Dendritic cell treated with granulocyte-macrophage colony-stimulating factor and Interleukin-4, amounts not matched to agents 40 ng/mL and 50 ng/mL, for 4 days (primary cell): ENCODE results near the gene AP3B1.

Source experiments
- H3K27ac Mint-ChIP-seq: one replicate; pipeline ENCODE4 v1.8.0; 2022; ENCODE audit warnings: mild to moderate bottlenecking, mixed read lengths
- H3K27me3 Mint-ChIP-seq: one replicate; pipeline ENCODE4 v1.8.0; 2022; ENCODE audit warnings: mild to moderate bottlenecking, mixed read lengths
- H3K36me3 Mint-ChIP-seq: one replicate; pipeline ENCODE4 v1.8.0; 2022; ENCODE audit warnings: low read depth, mixed read lengths
- H3K4me1 Mint-ChIP-seq: one replicate; pipeline ENCODE4 v1.8.0; 2022; ENCODE audit warnings: low read depth, mixed read lengths
- H3K4me3 Mint-ChIP-seq: one replicate; pipeline ENCODE4 v1.8.0; 2022; ENCODE audit warnings: mild to moderate bottlenecking, moderate library complexity, mixed read lengths
- H3K9me3 Mint-ChIP-seq: one replicate; pipeline ENCODE4 v1.8.0; 2022; ENCODE audit warnings: mixed read lengths
- intact Hi-C: fragments of 100-400 bp; cut with micrococcal nuclease; formaldehyde crosslinking; loops from one replicate; pipeline ENCODE4 v1.15.0; 2022

The AP3B1 gene

GRCh38 chr5:78318337-78318736 is 23.8 kb upstream of the AP3B1 start:
- H3K9me3 Mint-ChIP-seq = no peaks in the 10 kb centered on the region
- no peak overlapping the region for H3K27ac Mint-ChIP-seq
- H3K36me3 Mint-ChIP-seq = no peaks in the 10 kb centered on the region
- no peaks in the 10 kb centered on the region for H3K27me3 Mint-ChIP-seq
- peaks cover 5% of the 10 kb centered on the region for H3K4me1 Mint-ChIP-seq
- intact Hi-C loops = no loop called here
- H3K4me3 Mint-ChIP-seq = no peak overlapping the region

GRCh38 chr5:78317515-78317914 is 23.0 kb upstream of the AP3B1 start:
- Mint-ChIP-seq H3K27ac (no peak overlapping the region), H3K9me3 (no peaks in the 10 kb centered on the region), H3K4me1 (peaks cover 5% of the 10 kb centered on the region), H3K36me3 (no peaks in the 10 kb centered on the region), H3K4me3 (no peak overlapping the region), H3K27me3 (no peaks in the 10 kb centered on the region)
- intact Hi-C loops = no loop called here

GRCh38 chr5:78308703-78309102 is 14.2 kb upstream of the AP3B1 start:
- Mint-ChIP-seq H3K36me3 (no peaks in the 10 kb centered on the region), H3K9me3 (no peaks in the 10 kb centered on the region), H3K27ac (no peak overlapping the region), H3K4me1 (no peaks in the 10 kb centered on the region), H3K4me3 (no peak overlapping the region), H3K27me3 (peaks cover 6% of the 10 kb centered on the region)
- intact Hi-C loops = no loop called here

- intact Hi-C loops = loop anchor here (2.0 kb wide), 1 partner anchor 740 kb away; no protein-coding TSS in a partner anchor
- H3K27ac Mint-ChIP-seq = no peak overlapping the region
- peaks cover 3% of the 10 kb centered on the region for H3K27me3 Mint-ChIP-seq
- no peak overlapping the region for H3K4me3 Mint-ChIP-seq
- H3K4me1 Mint-ChIP-seq = peaks cover 10% of the 10 kb centered on the region
- H3K36me3 Mint-ChIP-seq = no peaks in the 10 kb centered on the region
- H3K9me3 Mint-ChIP-seq = no peaks in the 10 kb centered on the region
Observed at GRCh38 chr5:78300464-78301045, 6.1 kb upstream of the AP3B1 start.

- H3K4me3 Mint-ChIP-seq = peak overlapping the region; percentile 98
- peaks cover 42% of the 10 kb centered on the region for H3K4me1 Mint-ChIP-seq
- H3K9me3 Mint-ChIP-seq = no peaks in the 10 kb centered on the region
- H3K27ac Mint-ChIP-seq = peak overlapping the region; percentile 100
- peaks cover 3% of the 10 kb centered on the region for H3K27me3 Mint-ChIP-seq
- intact Hi-C loops = loop anchor here (10.0 kb wide), 1 partner anchor 520 kb away; the partner anchor contains the start of gene TBCA
- peaks cover 17% of the 10 kb centered on the region for H3K36me3 Mint-ChIP-seq
Observed at GRCh38 chr5:78295035-78295961, 800 bp upstream of the AP3B1 start.

- Mint-ChIP-seq H3K4me3 (peak overlapping the region; percentile 98), H3K36me3 (peaks cover 17% of the 10 kb centered on the region), H3K27me3 (peaks cover 3% of the 10 kb centered on the region), H3K9me3 (no peaks in the 10 kb centered on the region), H3K27ac (peak overlapping the region; percentile 100), H3K4me1 (peaks cover 53% of the 10 kb centered on the region)
- intact Hi-C loops = loop anchor here (1.0 to 10.0 kb wide), 2 partner anchors 66 to 519 kb away; partner anchors contain the start of genes SCAMP1 and TBCA
Observed at GRCh38 chr5:78293851-78294247, 649 bp downstream of the AP3B1 start.

GRCh38 chr5:78291687-78292086 is 2.8 kb downstream of the AP3B1 start:
- Mint-ChIP-seq H3K9me3 (no peaks in the 10 kb centered on the region), H3K4me1 (peaks cover 53% of the 10 kb centered on the region), H3K27ac (no peak overlapping the region), H3K36me3 (peaks cover 17% of the 10 kb centered on the region), H3K27me3 (peaks cover 3% of the 10 kb centered on the region), H3K4me3 (no peak overlapping the region)
- intact Hi-C loops = loop anchor here (10.0 kb wide), 1 partner anchor 517 kb away; the partner anchor contains the start of gene TBCA

- intact Hi-C loops = loop anchor here (10.0 kb wide), 1 partner anchor 515 kb away; the partner anchor contains the start of gene TBCA
Observed at GRCh38 chr5:78289911-78290310, 4.6 kb downstream of the AP3B1 start.

GRCh38 chr5:78288246-78288645 is 6.3 kb downstream of the AP3B1 start:
- no peak overlapping the region for H3K27ac Mint-ChIP-seq
- H3K36me3 Mint-ChIP-seq = peaks cover 22% of the 10 kb centered on the region
- H3K9me3 Mint-ChIP-seq = peaks cover 21% of the 10 kb centered on the region
- intact Hi-C loops = no loop called here
- no peaks in the 10 kb centered on the region for H3K27me3 Mint-ChIP-seq
- H3K4me3 Mint-ChIP-seq = no peak overlapping the region
- H3K4me1 Mint-ChIP-seq = peaks cover 65% of the 10 kb centered on the region

More at GRCh38 chr5:78289911-78290310, 4.6 kb downstream of the AP3B1 start:
- Mint-ChIP-seq H3K4me1 (peaks cover 58% of the 10 kb centered on the region), H3K9me3 (peaks cover 12% of the 10 kb centered on the region), H3K36me3 (peaks cover 26% of the 10 kb centered on the region), H3K27me3 (no peaks in the 10 kb centered on the region), H3K27ac (peak overlapping the region; percentile 68), H3K4me3 (peak overlapping the region; percentile 20)

- Mint-ChIP-seq H3K4me1 (peaks cover 64% of the 10 kb centered on the region), H3K4me3 (no peak overlapping the region), H3K9me3 (peaks cover 25% of the 10 kb centered on the region)
Observed at GRCh38 chr5:78287833-78288232, 6.7 kb downstream of the AP3B1 start.

GRCh38 chr5:78287169-78287568 is 7.3 kb downstream of the AP3B1 start:
- Mint-ChIP-seq H3K4me1 (peaks cover 59% of the 10 kb centered on the region), H3K36me3 (peaks cover 27% of the 10 kb centered on the region), H3K27ac (no peak overlapping the region), H3K9me3 (peaks cover 25% of the 10 kb centered on the region), H3K27me3 (no peaks in the 10 kb centered on the region), H3K4me3 (no peak overlapping the region)
- intact Hi-C loops = no loop called here

More at GRCh38 chr5:78287833-78288232, 6.7 kb downstream of the AP3B1 start:
- intact Hi-C loops = no loop called here
- Mint-ChIP-seq H3K27ac (no peak overlapping the region), H3K27me3 (no peaks in the 10 kb centered on the region), H3K36me3 (peaks cover 27% of the 10 kb centered on the region)

- no peak overlapping the region for H3K4me3 Mint-ChIP-seq
- H3K27ac Mint-ChIP-seq = no peak overlapping the region
- peaks cover 56% of the 10 kb centered on the region for H3K4me1 Mint-ChIP-seq
- H3K36me3 Mint-ChIP-seq = peaks cover 27% of the 10 kb centered on the region
- no peaks in the 10 kb centered on the region for H3K27me3 Mint-ChIP-seq
- H3K9me3 Mint-ChIP-seq = peaks cover 25% of the 10 kb centered on the region
- intact Hi-C loops = no loop called here
Observed at GRCh38 chr5:78286290-78286689, 8.2 kb downstream of the AP3B1 start.

GRCh38 chr5:78283802-78284201 is 10.7 kb downstream of the AP3B1 start:
- Mint-ChIP-seq H3K36me3 (peaks cover 27% of the 10 kb centered on the region), H3K9me3 (peaks cover 25% of the 10 kb centered on the region), H3K4me1 (peaks cover 37% of the 10 kb centered on the region), H3K27ac (no peak overlapping the region), H3K4me3 (no peak overlapping the region), H3K27me3 (no peaks in the 10 kb centered on the region)
- intact Hi-C loops = no loop called here

- Mint-ChIP-seq H3K4me1 (peaks cover 37% of the 10 kb centered on the region), H3K36me3 (peaks cover 27% of the 10 kb centered on the region), H3K27ac (no peak overlapping the region), H3K27me3 (no peaks in the 10 kb centered on the region), H3K4me3 (no peak overlapping the region), H3K9me3 (peaks cover 25% of the 10 kb centered on the region)
- intact Hi-C loops = no loop called here
Observed at GRCh38 chr5:78283105-78283504, 11.4 kb downstream of the AP3B1 start.
